Pancreas (tissue), 10 donors: Measurements from ENCODE around the gene BTBD16. TPM values are rescaled to one million over a fixed set of nuclear protein-coding genes. Genes with fewer than 3 reads are reported as not detected.

Source experiments
- ATAC-seq, 4 donors: fragments of 200-7000 bp; cut with Tn5 transposase; one replicate each; pipeline versions ENCODE4 v1.8.0 to v1.9.1; 2020; ENCODE audit warnings: mild to moderate bottlenecking in 4 of 4, moderate library complexity in 4 of 4
- DNase-seq, 6 donors: peaks; one replicate each; pipeline ENCODE4 v3.0.0-alpha.2; 2020
- FAIRE-seq: peaks from 2 replicates; lab custom pipeline; 2012; peaks lifted over from hg19 to GRCh38; lab: Jason Lieb, UNC
- H3K27ac ChIP-seq, 4 donors: fragments of 200-600 bp; sonication (generic); 1 replicate in 3 of 4; 2 replicates in 1 of 4; pipeline versions ENCODE4 v1.5.0 to v1.8.0; 2020
- H3K27me3 ChIP-seq, 4 donors: fragments of 200-600 bp; one replicate each; pipeline ENCODE4 v1.8.0; 2021
- H3K36me3 ChIP-seq, 3 donors: fragments of 200-600 bp; sonication (generic) in 1 of 3; one replicate each; pipeline versions ENCODE4 v1.5.0 to v1.8.0; 2020 to 2021
- H3K4me1 ChIP-seq, 3 donors: fragments of 200-600 bp; one replicate each; pipeline ENCODE4 v1.8.0; 2021
- H3K4me3 ChIP-seq, 4 donors: fragments of 200-600 bp; sonication (generic) in 2 of 4; one replicate each; pipeline versions ENCODE4 v1.5.0 to v1.8.0; 2020 to 2021
- H3K9me3 ChIP-seq, 4 donors: fragments of 200-600 bp; one replicate each; pipeline ENCODE4 v1.8.0; 2021
- CTCF ChIP-seq, 4 donors: fragments of 200-600 bp; sonication (generic) in 3 of 4; IDR thresholded peaks; one replicate each; pipeline versions ENCODE4 v1.5.0 to v1.8.0; 2021; ENCODE audit warnings: antibody characterized with exemption in 4 of 4
- WGBS, 2 donors: extraction: QIAGEN DNeasy Blood & Tissue Kit; methylation state at CpG; one replicate each; pipeline ENCODE4 v1.1.7; 2013; 5-methylcytosine and 5-hydroxymethylcytosine counted together
- intact Hi-C, 3 donors: fragments of 100-400 bp; cut with DNase I; formaldehyde crosslinking; loops; one replicate each; pipeline versions ENCODE4 v1.11.1 to v1.14.2; 2022
- polyA plus RNA-seq, 2 donors: library from polyadenylated mRNA; stranded (reverse); fragments of 200-250 nt; gene quantifications; one replicate each; pipeline ENCODE4 v1.2.3, GENCODE V29; 2013
- total RNA-seq, 6 donors: library from RNA; stranded (reverse); fragmentation: NEBNext Ultra II Directional in 4 of 6; extraction: Animal tissue kit (Norgen Biotek cat#: 25700) in 4 of 6; gene quantifications; one replicate each; pipeline versions ENCODE4 v1.2.1 to v1.2.4, GENCODE V29; 2021 to 2023
- donor health status: healthy with polysubstance abuse.
- donor health status: DM: no; HTN: no; CAD: no; lungs with moderate emphysema.
- donor health status: DM: no; HTN: no; CAD: no.
- donor health status: control.
- donor health status: control.
- donor health status: Bipolar disorder and iron deficiency.
- donor health status: DM: yes; HTN: yes; CAD: no.
- donor health status: DM: no; HTN: no; CAD: no.
- donor health status: DM: no; HTN: no; CAD: no.
- donor health status: DM: yes; HTN: yes; CAD: no.

BTBD16 gene
- total and polyA plus RNA-seq, 8 donors = 0.14 to 0.52 (median 0.34) TPM; not detected in 3

DNA sequence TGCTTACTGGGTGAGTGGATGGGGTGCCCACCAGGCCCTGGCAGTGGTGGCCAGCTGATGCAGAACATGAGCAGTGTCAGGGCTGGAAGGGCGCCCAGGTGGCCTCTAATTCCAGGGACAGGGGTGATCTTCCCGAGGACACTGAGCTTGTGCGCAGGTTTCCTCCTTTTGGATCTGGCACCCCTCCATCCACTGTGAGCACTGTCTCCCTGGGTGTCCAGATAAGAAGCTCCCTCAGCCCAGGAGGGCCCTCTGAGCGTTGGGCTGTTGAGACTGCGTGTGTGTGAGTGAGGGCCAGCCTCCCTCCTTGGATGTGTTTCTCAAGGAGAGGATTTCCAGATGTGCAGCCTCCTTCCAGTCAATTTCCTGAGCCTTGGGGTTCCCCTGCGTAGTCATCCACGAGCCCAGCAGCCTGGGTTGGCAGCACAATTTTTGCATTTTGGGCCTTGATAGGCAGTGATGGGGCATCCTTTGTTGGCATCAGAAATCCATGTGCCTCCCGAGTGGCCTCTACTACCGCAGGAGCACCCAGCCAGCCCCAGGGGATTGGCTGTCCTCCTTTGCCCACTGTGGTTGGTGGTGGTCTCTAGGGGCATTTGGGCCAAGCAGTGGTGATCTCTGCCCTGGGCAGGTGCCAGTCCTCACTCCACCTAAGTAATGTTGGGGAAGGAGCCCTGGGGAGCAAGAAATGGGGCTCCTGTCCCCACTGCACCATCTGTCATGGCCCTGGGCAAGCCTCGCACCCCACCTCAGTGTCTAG lies 20.9 kb upstream of the BTBD16 start:
- FAIRE-seq (no peak), DNase-seq (no peak), ATAC-seq (no peak)
- 90 to 97% methylated on average over 10 of the region's 10 CpGs for WGBS, 2 donors
- Histone ChIP-seq H3K9me3 (no peaks in the 10 kb centered on the region), H3K27me3 (no peaks in the 10 kb centered on the region), H3K4me1 (no peaks in the 10 kb centered on the region), H3K4me3 (no peak overlapping the region), H3K27ac (no peak overlapping the region), H3K36me3 (no peaks in the 10 kb centered on the region)
- TF ChIP-seq CTCF (IDR thresholded peaks at IDR 0.05) = no peak
- intact Hi-C loops = no loop called here

GRCh38 chr10:122251459-122252255 lies 19.4 kb upstream of the BTBD16 start:
- H3K9me3 ChIP-seq = no peaks in the 10 kb centered on the region
- H3K4me3 ChIP-seq = no peak overlapping the region
- no peak overlapping the region for H3K27ac ChIP-seq
- DNase-seq = no peak
- no peak for ATAC-seq
- no peaks in the 10 kb centered on the region for H3K4me1 ChIP-seq
- TF ChIP-seq CTCF (IDR thresholded peaks at IDR 0.05) = no peak
- H3K27me3 ChIP-seq = no peaks in the 10 kb centered on the region
- FAIRE-seq = no peak
- no peaks in the 10 kb centered on the region for H3K36me3 ChIP-seq
- WGBS, 2 donors = 92 to 95% methylated on average over 11 of the region's 11 CpGs
- intact Hi-C loops = no loop called here

- ATAC-seq (peak in 1 of 4 donors; percentile 15), DNase-seq (no peak), FAIRE-seq (no peak)
- Histone ChIP-seq H3K27me3 (no peaks in the 10 kb centered on the region), H3K9me3 (no peaks in the 10 kb centered on the region), H3K36me3 (no peaks in the 10 kb centered on the region), H3K4me3 (no peak overlapping the region), H3K27ac (no peak overlapping the region), H3K4me1 (no peaks in the 10 kb centered on the region)
- TF ChIP-seq CTCF (IDR thresholded peaks at IDR 0.05) = no peak
- 62 to 79% methylated on average over 3 of the region's 3 CpGs for WGBS, 2 donors
- intact Hi-C loops = no loop called here
Measured at GRCh38 chr10:122252805-122253204, 18.3 kb upstream of the BTBD16 start.

GRCh38 chr10:122253605-122254004 lies 17.5 kb upstream of the BTBD16 start:
- FAIRE-seq = no peak

More at GRCh38 chr10:122253605-122254004, 17.5 kb upstream of the BTBD16 start:
- H3K27me3 ChIP-seq = no peaks in the 10 kb centered on the region
- H3K36me3 ChIP-seq = no peaks in the 10 kb centered on the region
- H3K4me3 ChIP-seq = no peak overlapping the region
- DNase-seq (no peak), ATAC-seq (no peak)
- no peaks in the 10 kb centered on the region for H3K9me3 ChIP-seq
- WGBS, 2 donors = 85 to 96% methylated on average over 2 of the region's 2 CpGs
- intact Hi-C loops = no loop called here
- no peak overlapping the region for H3K27ac ChIP-seq
- H3K4me1 ChIP-seq = no peaks in the 10 kb centered on the region
- no peak for TF ChIP-seq CTCF (IDR thresholded peaks at IDR 0.05)
